GM23248 (cell line): ENCODE data around the gene MCU. TPM values are rescaled to one million over a fixed set of nuclear protein-coding genes. Genes with fewer than 3 reads are reported as not detected.

ENCODE experiments used
- DNase-seq: peaks from one replicate; pipeline ENCODE4 v3.0.0-alpha.2; 2015
- H2AFZ ChIP-seq: fragments of 200-600 bp; sonication (generic); 2 replicates; pipeline ENCODE4 v1.6.1; 2016; ENCODE audit warnings: antibody characterized with exemption
- H3F3A ChIP-seq: fragments of 200-600 bp; sonication (generic); 2 replicates; pipeline ENCODE4 v1.6.1; 2016; ENCODE audit warnings: mild to moderate bottlenecking, antibody characterized with exemption, mixed run types; ENCODE audit not compliant: insufficient read depth
- H3K27ac ChIP-seq: fragments of 200-600 bp; sonication (generic); 2 replicates; pipeline ENCODE4 v1.5.1; 2016; ENCODE audit warnings: mild to moderate bottlenecking
- H3K27me3 ChIP-seq: fragments of 200-600 bp; sonication (generic); replicated peaks from 2 replicates; pipeline ENCODE4 v1.6.1; 2016; ENCODE audit warnings: mild to moderate bottlenecking; ENCODE audit not compliant: insufficient read depth
- H3K36me3 ChIP-seq: fragments of 200-600 bp; sonication (generic); 2 replicates; pipeline ENCODE4 v1.6.1; 2016; ENCODE audit warnings: low read depth, mild to moderate bottlenecking
- H3K4me1 ChIP-seq: fragments of 200-600 bp; sonication (generic); 2 replicates; pipeline ENCODE4 v1.6.1; 2016; ENCODE audit warnings: mild to moderate bottlenecking; ENCODE audit not compliant: insufficient read depth
- H3K4me2 ChIP-seq: fragments of 200-600 bp; sonication (generic); one replicate; pipeline ENCODE4 v1.6.1; 2016; ENCODE audit warnings: mild to moderate bottlenecking; ENCODE audit not compliant: unreplicated experiment
- H3K4me3 ChIP-seq: fragments of 200-600 bp; sonication (generic); 2 replicates; pipeline ENCODE4 v1.5.1; 2016; ENCODE audit warnings: mild to moderate bottlenecking
- H3K79me2 ChIP-seq: fragments of 200-600 bp; sonication (generic); 2 replicates; pipeline ENCODE4 v1.6.1; 2016; ENCODE audit warnings: mild to moderate bottlenecking; ENCODE audit not compliant: insufficient read depth
- H3K9ac ChIP-seq: fragments of 200-600 bp; sonication (generic); 2 replicates; pipeline ENCODE4 v1.6.1; 2016; ENCODE audit warnings: mild to moderate bottlenecking
- H3K9me2 ChIP-seq: fragments of 200-600 bp; sonication (generic); 2 replicates; pipeline ENCODE4 v1.6.1; 2016; ENCODE audit warnings: mixed run types, mild to moderate bottlenecking, moderate library complexity; ENCODE audit not compliant: insufficient read depth
- H3K9me3 ChIP-seq: fragments of 200-600 bp; sonication (generic); one replicate; pipeline ENCODE4 v1.6.1; 2017; ENCODE audit warnings: low read depth
- H4K20me1 ChIP-seq: fragments of 200-600 bp; sonication (generic); 2 replicates; pipeline ENCODE4 v1.6.0; 2016; ENCODE audit not compliant: insufficient read depth
- EZH2 ChIP-seq: fragments of 200-600 bp; sonication (generic); IDR thresholded peaks from 2 replicates; pipeline ENCODE4 v1.6.1; 2018; ENCODE audit warnings: antibody characterized with exemption, mild to moderate bottlenecking; ENCODE audit not compliant: insufficient read depth, poor library complexity, severe bottlenecking
- EZH2phosphoT487 ChIP-seq: fragments of 200-600 bp; sonication (generic); IDR thresholded peaks from 2 replicates; pipeline ENCODE4 v1.6.1; 2018; ENCODE audit warnings: antibody characterized with exemption, moderate library complexity, mild to moderate bottlenecking, low read depth; ENCODE audit not compliant: insufficient read depth
- WGBS, 2 experiments: methylation state at CpG; one replicate each; pipeline ENCODE4 v1.1.6; 2015 to 2017; ENCODE audit warnings: low lambda C conversion rate in 2 of 2, low coverage in 1 of 2; ENCODE audit errors: missing lambda C conversion rate in 2 of 2; 5-methylcytosine and 5-hydroxymethylcytosine counted together
- in situ Hi-C: fragments of 300-500 bp; cut with MboI; formaldehyde crosslinking; loops from 2 replicates; pipeline ENCODE4 v1.15.0; 2020
- polyA plus RNA-seq: library from polyadenylated mRNA; unstranded; fragments of >200 nt; fragmentation: Nextera tagmentation; extraction: Ambion mirVana; gene quantifications from 2 replicates; pipeline ENCODE4 v1.2.1, GENCODE V29; 2016
- total RNA-seq: library from RNA; depleted of rRNA; stranded (reverse); fragments of >200 nt; shearing (Covaris generic); gene quantifications from 2 replicates; pipeline ENCODE4 v1.2.3, GENCODE V29; 2014

The MCU gene
- total and polyA plus RNA-seq, 2 experiments from 2014 or later: 29.5 to 30.9 TPM

DNA sequence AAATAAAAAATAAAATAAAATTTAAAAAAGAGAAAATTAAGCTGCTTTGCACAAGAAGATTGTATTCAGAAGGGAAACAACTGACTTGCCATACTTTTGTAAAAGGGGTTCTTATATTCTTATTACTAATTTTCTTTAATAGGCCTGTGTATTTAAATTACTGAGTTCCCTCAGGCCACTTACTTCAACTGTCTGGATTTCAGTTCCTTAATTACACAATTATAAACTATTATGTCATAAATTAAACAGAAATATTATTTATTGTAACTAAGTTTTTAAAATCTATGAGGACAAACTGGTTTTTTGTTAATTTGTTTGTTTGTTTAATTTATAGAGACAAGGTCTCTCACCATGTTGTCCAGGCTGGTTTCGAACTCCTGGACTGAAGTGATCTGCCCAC lies 43.6 kb upstream of the MCU start:
- no peak overlapping the region for H3K9ac ChIP-seq
- no peak overlapping the region for H3K4me2 ChIP-seq
- H2AFZ ChIP-seq: no peak overlapping the region
- no peak overlapping the region for H3K27ac ChIP-seq
- H3K79me2 ChIP-seq: no peaks in the 10 kb centered on the region
- H3K4me3 ChIP-seq: no peak overlapping the region
- no peaks in the 10 kb centered on the region for H3K36me3 ChIP-seq
- in situ Hi-C loops: no loop called here
- TF ChIP-seq EZH2: no peak
- no peaks in the 10 kb centered on the region for H4K20me1 ChIP-seq
- no peaks in the 10 kb centered on the region for H3K4me1 ChIP-seq
- H3K9me2 ChIP-seq: no peaks in the 10 kb centered on the region
- no peaks in the 10 kb centered on the region for H3F3A ChIP-seq
- no peaks in the 10 kb centered on the region for H3K27me3 ChIP-seq
- DNase-seq: no peak
- H3K9me3 ChIP-seq: no peaks in the 10 kb centered on the region
- 83 to 86% methylated on average over 1 of the region's 1 CpG for WGBS, 2 experiments

DNA sequence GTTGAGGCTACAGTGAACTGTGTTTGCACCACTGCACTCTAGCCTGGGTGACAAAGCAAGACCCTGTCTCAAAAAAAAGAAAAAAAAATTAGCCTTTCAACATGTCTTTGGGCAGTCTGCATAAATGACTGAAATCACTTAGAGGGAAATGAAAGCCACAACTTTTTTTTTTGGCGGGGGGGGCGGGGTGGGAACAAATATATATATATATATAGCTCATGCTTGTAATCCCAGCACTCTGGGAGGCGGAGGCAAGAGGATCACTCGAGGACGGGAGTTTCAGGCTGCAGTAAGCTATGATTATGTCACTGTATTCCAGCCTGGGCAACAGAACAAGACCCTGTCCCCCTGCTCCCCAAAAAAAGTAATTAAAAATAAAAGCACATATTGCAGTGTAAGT lies 42.7 kb upstream of the MCU start:
- Histone ChIP-seq H3K9ac (no peak overlapping the region), H3K27ac (no peak overlapping the region), H3K4me3 (no peak overlapping the region), H3K27me3 (no peaks in the 10 kb centered on the region), H3F3A (no peaks in the 10 kb centered on the region), H3K4me1 (no peaks in the 10 kb centered on the region), H3K4me2 (no peak overlapping the region), H2AFZ (no peak overlapping the region), H3K9me3 (no peaks in the 10 kb centered on the region), H3K79me2 (no peaks in the 10 kb centered on the region), H3K36me3 (no peaks in the 10 kb centered on the region), H3K9me2 (no peaks in the 10 kb centered on the region), H4K20me1 (no peaks in the 10 kb centered on the region)
- in situ Hi-C loops: no loop called here
- no peak for DNase-seq
- TF ChIP-seq EZH2 (no peak), EZH2phosphoT487 (no peak)
- 69 to 78% methylated on average over 4 to 5 of the region's 5 CpGs for WGBS, 2 experiments

DNA sequence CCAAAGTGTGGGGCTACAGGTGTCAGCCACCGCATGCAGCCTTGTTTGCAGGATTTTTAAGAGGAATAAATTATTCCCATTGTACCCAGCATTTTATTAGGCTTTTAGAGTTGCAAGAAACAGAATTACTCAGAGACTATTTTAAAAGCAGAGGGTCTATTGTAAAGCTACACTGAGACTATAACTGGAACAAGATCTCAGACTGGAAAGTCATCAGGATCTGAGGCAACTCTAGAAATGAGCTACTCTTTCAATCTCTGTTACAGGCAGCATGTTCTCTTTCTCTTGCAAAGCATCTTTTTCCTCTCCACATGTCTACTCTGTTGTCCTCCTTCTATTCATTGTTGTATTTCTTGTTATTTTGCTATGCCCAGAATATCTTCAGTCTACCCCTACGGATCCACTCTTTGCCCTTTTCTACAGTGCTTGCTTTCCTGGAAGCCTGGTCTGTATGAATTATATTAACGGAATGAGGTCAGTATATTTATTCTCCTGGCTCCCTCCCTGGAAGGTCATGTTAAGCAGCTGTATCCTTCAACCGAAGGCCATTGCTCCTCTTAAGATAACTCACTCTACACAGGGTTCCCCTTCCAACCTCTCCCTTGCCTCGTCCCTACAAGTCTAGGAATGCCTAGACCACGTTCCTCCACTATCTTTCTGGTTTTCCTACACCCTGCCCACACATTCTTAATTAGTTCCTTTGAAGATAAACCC lies 38.4 kb upstream of the MCU start:
- H3K9me3 ChIP-seq: no peaks in the 10 kb centered on the region
- no peak overlapping the region for H3K27ac ChIP-seq
- DNase-seq: no peak
- in situ Hi-C loops: no loop called here
- no peaks in the 10 kb centered on the region for H3K36me3 ChIP-seq
- no peak for TF ChIP-seq EZH2
- TF ChIP-seq EZH2phosphoT487: no peak
- H3K4me2 ChIP-seq: no peak overlapping the region
- no peaks in the 10 kb centered on the region for H3K27me3 ChIP-seq
- no peak overlapping the region for H3K9ac ChIP-seq
- no peaks in the 10 kb centered on the region for H3F3A ChIP-seq
- H3K9me2 ChIP-seq: no peaks in the 10 kb centered on the region
- H3K4me3 ChIP-seq: no peak overlapping the region
- 78 to 82% methylated on average over 6 of the region's 6 CpGs for WGBS, 2 experiments
- H3K79me2 ChIP-seq: no peaks in the 10 kb centered on the region
- no peak overlapping the region for H2AFZ ChIP-seq
- no peaks in the 10 kb centered on the region for H4K20me1 ChIP-seq
- H3K4me1 ChIP-seq: no peaks in the 10 kb centered on the region

DNA sequence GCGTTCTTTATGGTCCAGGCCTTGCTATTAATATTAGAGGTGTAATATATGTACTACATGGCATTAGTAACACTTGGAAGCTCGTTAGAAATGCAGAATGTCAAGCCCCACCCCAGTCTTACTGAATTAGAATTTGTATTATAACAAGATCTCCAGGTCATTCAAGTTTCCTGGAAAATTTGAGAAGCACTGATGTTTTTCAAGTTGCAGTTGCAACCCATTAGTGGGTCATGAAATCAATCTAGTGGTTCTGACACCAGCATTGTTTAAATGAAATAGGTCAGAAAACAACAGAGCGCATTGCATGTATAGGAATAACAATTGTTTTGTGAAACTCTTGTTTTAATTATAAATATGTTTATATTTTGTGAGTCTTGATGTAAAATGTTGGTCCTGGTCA lies 37.2 kb upstream of the MCU start:
- Histone ChIP-seq H3K9ac (no peak overlapping the region), H3K4me3 (no peak overlapping the region)
- 40% methylated on average over 3 of the region's 3 CpGs for WGBS, 2 experiments

More for the DNA sequence above, 37.2 kb upstream of the MCU start:
- no peaks in the 10 kb centered on the region for H3K9me2 ChIP-seq
- no peaks in the 10 kb centered on the region for H3K79me2 ChIP-seq
- no peaks in the 10 kb centered on the region for H3F3A ChIP-seq
- H3K27ac ChIP-seq: no peak overlapping the region
- no peak overlapping the region for H3K4me2 ChIP-seq
- TF ChIP-seq EZH2 (no peak), EZH2phosphoT487 (no peak)
- in situ Hi-C loops: no loop called here
- no peaks in the 10 kb centered on the region for H4K20me1 ChIP-seq
- no peak overlapping the region for H2AFZ ChIP-seq
- no peaks in the 10 kb centered on the region for H3K27me3 ChIP-seq
- no peaks in the 10 kb centered on the region for H3K36me3 ChIP-seq
- H3K4me1 ChIP-seq: no peaks in the 10 kb centered on the region
- no peaks in the 10 kb centered on the region for H3K9me3 ChIP-seq
- DNase-seq: no peak
